Neural cell (in vitro differentiated cells): Measurements from ENCODE around the gene TRPM3. TPM values are rescaled to one million over a fixed set of nuclear protein-coding genes. Genes with fewer than 3 reads are reported as not detected.

Experiments
- H2AFZ ChIP-seq: fragments of 200-600, 300-800 bp; sonication (generic), shearing (Covaris generic); 2 replicates; pipeline ENCODE4 v1.6.0; 2014; ENCODE audit warnings: low read depth, mild to moderate bottlenecking, antibody characterized with exemption, low read length, moderate library complexity
- H3F3A ChIP-seq: fragments of 200-600 bp; shearing (Covaris generic); 2 replicates; pipeline ENCODE4 v1.6.1; 2016; ENCODE audit warnings: mild to moderate bottlenecking, moderate library complexity, mixed read lengths, antibody characterized with exemption, low read length; ENCODE audit not compliant: insufficient read depth, poor library complexity, severe bottlenecking
- H3K27ac ChIP-seq: fragments of 200-600, 300-800 bp; sonication (generic), shearing (Covaris generic); 2 replicates; pipeline ENCODE4 v1.5.1; 2014; ENCODE audit warnings: mild to moderate bottlenecking, low read length, moderate library complexity
- H3K27me3 ChIP-seq: fragments of 300-800, 200-600 bp; sonication (generic), shearing (Covaris generic); 2 replicates; pipeline ENCODE4 v1.6.0; 2014; ENCODE audit warnings: mild to moderate bottlenecking, low read depth, low read length, moderate library complexity; ENCODE audit not compliant: insufficient read depth
- H3K36me3 ChIP-seq: fragments of 300-800, 200-600 bp; sonication (generic), shearing (Covaris generic); 2 replicates; pipeline ENCODE4 v1.5.1; 2014; ENCODE audit warnings: mild to moderate bottlenecking, antibody characterized with exemption, low read length, moderate library complexity; ENCODE audit not compliant: insufficient read depth
- H3K4me2 ChIP-seq: fragments of 300-800, 200-600 bp; sonication (generic), shearing (Covaris generic); 2 replicates; pipeline ENCODE4 v1.6.0; 2014; ENCODE audit warnings: mild to moderate bottlenecking, low read length
- H3K4me3 ChIP-seq: fragments of 300-800, 200-600 bp; sonication (generic), shearing (Covaris generic); 2 replicates; pipeline ENCODE4 v1.5.1; 2014; ENCODE audit warnings: mild to moderate bottlenecking, low read length, moderate library complexity
- H3K79me2 ChIP-seq: fragments of 200-600 bp; shearing (Covaris generic); replicated peaks from 2 replicates; pipeline ENCODE4 v1.6.0; 2014; ENCODE audit warnings: mild to moderate bottlenecking, low read length, moderate library complexity; ENCODE audit not compliant: insufficient read depth
- H3K9ac ChIP-seq: fragments of 300-800, 200-600 bp; sonication (generic), shearing (Covaris generic); 2 replicates; pipeline ENCODE4 v1.6.1; 2016; ENCODE audit warnings: mild to moderate bottlenecking, low read length, mixed read lengths
- H3K9me2 ChIP-seq: fragments of 200-600 bp; shearing (Covaris generic); 2 replicates; pipeline ENCODE4 v1.6.1; 2016; ENCODE audit warnings: mild to moderate bottlenecking, low read length, mixed read lengths; ENCODE audit not compliant: insufficient read depth
- H3K9me3 ChIP-seq: fragments of 200-600, 300-800 bp; sonication (generic), shearing (Covaris generic); 2 replicates; pipeline ENCODE4 v1.6.1; 2016; ENCODE audit warnings: mild to moderate bottlenecking, mixed run types, low read length, moderate library complexity, mixed read lengths
- H4K20me1 ChIP-seq: fragments of 200-600 bp; shearing (Covaris generic); 2 replicates; pipeline ENCODE4 v1.6.1; 2016; ENCODE audit warnings: mild to moderate bottlenecking, mixed run types; ENCODE audit not compliant: insufficient read depth
- CTCF ChIP-seq: fragments of 450-650 bp; IDR thresholded peaks from 2 replicates; pipeline ENCODE4 v1.5.1; 2014; ENCODE audit warnings: antibody characterized with exemption, mild to moderate bottlenecking, moderate library complexity; ENCODE audit not compliant: poor library complexity, severe bottlenecking
- EP300 ChIP-seq: fragments of 450-650 bp; conservative IDR thresholded peaks from 2 replicates; pipeline ENCODE4 v1.6.1; 2014; ENCODE audit warnings: antibody characterized with exemption, mild to moderate bottlenecking, moderate library complexity; ENCODE audit not compliant: poor library complexity, severe bottlenecking
- EZH2 ChIP-seq: fragments of 200-600, 300-800 bp; shearing (Covaris generic), sonication (generic); IDR thresholded peaks from 2 replicates; pipeline ENCODE4 v1.6.1; 2014; ENCODE audit warnings: antibody characterized with exemption, low read length, borderline replicate concordance, mild to moderate bottlenecking; ENCODE audit not compliant: insufficient read depth, poor library complexity, severe bottlenecking
- MXI1 ChIP-seq: fragments of 450-650 bp; conservative IDR thresholded peaks from 2 replicates; pipeline ENCODE4 v1.6.1; 2014; ENCODE audit warnings: antibody characterized with exemption, mild to moderate bottlenecking; ENCODE audit not compliant: poor library complexity, severe bottlenecking
- POLR2AphosphoS5 ChIP-seq: IDR thresholded peaks from 2 replicates; pipeline ENCODE4 v1.6.1; 2012
- RAD21 ChIP-seq: fragments of 450-650 bp; conservative IDR thresholded peaks from 2 replicates; pipeline ENCODE4 v1.6.1; 2014; ENCODE audit warnings: antibody characterized with exemption, mild to moderate bottlenecking, moderate library complexity
- REST ChIP-seq: IDR thresholded peaks from 2 replicates; pipeline ENCODE4 v1.6.1; 2012; ENCODE audit warnings: borderline replicate concordance
- SMC3 ChIP-seq: fragments of 450-650 bp; conservative IDR thresholded peaks from 2 replicates; pipeline ENCODE4 v1.6.1; 2014; ENCODE audit warnings: antibody characterized with exemption, mild to moderate bottlenecking, moderate library complexity; ENCODE audit not compliant: poor library complexity
- TAF1 ChIP-seq: IDR thresholded peaks from 2 replicates; pipeline ENCODE4 v1.6.1; 2012; ENCODE audit warnings: low read depth
- polyA plus RNA-seq: library from polyadenylated mRNA; depleted of rRNA; stranded (reverse); fragments of >200 nt; gene quantifications from 2 replicates; pipeline ENCODE4 v1.2.3, GENCODE V29; 2014

TRPM3 gene
- polyA plus RNA-seq, 1 donor from 2014 or later, result 1.3 TPM

GRCh38 chr9:70901746-70902145 lies 219.7 kb downstream of the TRPM3 start:
- H3K27ac ChIP-seq, result no peak overlapping the region
- H3K4me3 ChIP-seq, result no peak overlapping the region
- no peak overlapping the region for H2AFZ ChIP-seq
- no peaks in the 10 kb centered on the region for H4K20me1 ChIP-seq
- no peaks in the 10 kb centered on the region for H3K79me2 ChIP-seq
- no peak overlapping the region for H3K9ac ChIP-seq
- H3K9me3 ChIP-seq, result no peaks in the 10 kb centered on the region
- no peaks in the 10 kb centered on the region for H3K9me2 ChIP-seq
- no peaks in the 10 kb centered on the region for H3F3A ChIP-seq
- no peak overlapping the region for H3K4me2 ChIP-seq
- H3K36me3 ChIP-seq, result no peaks in the 10 kb centered on the region
- no peaks in the 10 kb centered on the region for H3K27me3 ChIP-seq
- TF ChIP-seq POLR2AphosphoS5 (no peak), SMC3 (no peak), MXI1 (no peak), EP300 (no peak), CTCF (no peak), RAD21 (no peak), EZH2 (no peak), TAF1 (no peak)

GRCh38 chr9:70901013-70901412 lies 220.4 kb downstream of the TRPM3 start:
- H3F3A ChIP-seq, result no peaks in the 10 kb centered on the region
- H3K4me3 ChIP-seq, result no peak overlapping the region
- no peak overlapping the region for H2AFZ ChIP-seq
- H3K36me3 ChIP-seq, result no peaks in the 10 kb centered on the region
- H3K9me3 ChIP-seq, result no peaks in the 10 kb centered on the region
- no peak overlapping the region for H3K4me2 ChIP-seq
- TF ChIP-seq REST (no peak), EZH2 (no peak), TAF1 (no peak), CTCF (no peak), EP300 (no peak), RAD21 (no peak), SMC3 (no peak), MXI1 (no peak), POLR2AphosphoS5 (no peak)
- H3K27ac ChIP-seq, result no peak overlapping the region
- H4K20me1 ChIP-seq, result no peaks in the 10 kb centered on the region
- H3K9me2 ChIP-seq, result no peaks in the 10 kb centered on the region
- no peak overlapping the region for H3K9ac ChIP-seq
- H3K27me3 ChIP-seq, result no peaks in the 10 kb centered on the region
- H3K79me2 ChIP-seq, result no peaks in the 10 kb centered on the region
